K562 treated with DMSO at 1 percent for 4 hours (cell line): ENCODE results near the gene AMY2A. TPM values are rescaled to one million over a fixed set of nuclear protein-coding genes. Genes with fewer than 3 reads are reported as not detected.

Source experiments
- total RNA-seq: library from RNA; unstranded; fragments of 300-600 nt; gene quantifications from 2 replicates; pipeline ENCODE4 v1.2.3, GENCODE V29; 2022; ENCODE audit not compliant: insufficient read depth

Gene AMY2A
- total RNA-seq = not detected in 2 replicates

DNA sequence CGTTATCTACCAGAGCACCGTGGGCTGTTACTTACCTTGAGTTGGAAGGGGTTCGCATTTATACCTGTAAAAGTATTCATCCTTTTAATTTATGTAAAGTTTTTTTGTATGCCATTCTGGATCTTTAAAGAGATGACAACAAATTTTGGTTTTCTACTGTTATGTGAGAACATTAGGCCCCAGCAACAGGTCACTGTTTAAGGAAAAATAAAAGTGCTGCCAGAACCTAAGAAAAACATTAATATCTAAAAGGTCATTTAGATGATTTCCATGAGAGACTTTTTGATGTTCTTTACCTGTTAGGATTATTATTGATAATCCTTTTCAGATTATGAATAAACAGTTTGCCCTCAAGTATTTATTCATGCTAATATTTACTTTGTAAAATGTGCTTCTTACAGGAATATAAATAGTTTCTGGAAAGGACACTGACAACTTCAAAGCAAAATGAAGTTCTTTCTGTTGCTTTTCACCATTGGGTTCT is at the start of gene AMY2A:
Gene AMY2A, plus strand, starts transcription at position 434 of the 484 bp plus-strand sequence. Its CDS starts 14 bp downstream, at position 448.

DNA sequence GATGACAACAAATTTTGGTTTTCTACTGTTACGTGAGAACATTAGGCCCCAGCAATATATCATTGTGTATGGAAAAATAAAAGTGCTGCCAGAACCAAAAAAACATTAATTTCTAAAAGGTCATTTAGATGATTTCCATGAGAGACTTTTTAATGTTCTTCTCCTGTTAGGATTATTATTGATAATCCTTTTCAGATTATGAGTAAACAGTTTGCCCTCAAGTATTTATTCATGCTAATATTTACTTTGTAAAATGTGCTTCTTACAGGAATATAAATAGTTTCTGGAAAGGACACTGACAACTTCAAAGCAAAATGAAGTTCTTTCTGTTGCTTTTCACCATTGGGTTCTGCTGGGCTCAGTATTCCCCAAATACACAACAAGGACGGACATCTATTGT is 45.9 kb upstream of the AMY2A start, which contains the start of gene AMY2B:
Gene AMY2B, plus strand, starts transcription at position 301 of the 400 bp plus-strand sequence. Its CDS starts 14 bp downstream, at position 315.

DNA sequence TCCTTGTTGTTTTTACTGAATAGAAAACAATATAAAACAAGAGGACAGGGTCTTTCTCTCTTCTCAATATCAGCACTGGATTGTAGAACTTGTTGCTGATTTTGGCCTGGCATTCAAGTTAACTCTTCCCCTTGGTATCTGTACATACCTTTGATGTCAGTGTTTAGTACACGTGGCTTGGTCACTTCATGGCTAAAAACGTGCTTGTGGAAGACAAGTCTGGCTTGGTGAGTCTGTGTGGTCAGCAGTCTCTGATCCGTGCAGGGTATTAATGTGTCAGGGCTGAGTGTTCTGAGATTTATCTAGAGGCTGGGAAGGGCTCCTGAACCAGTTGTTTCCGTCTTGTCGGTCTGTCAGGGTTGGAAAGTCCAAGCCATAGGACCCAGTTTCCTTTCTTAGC is 38.2 kb downstream of the AMY2A start, which contains the start of gene AMY1A:
Gene AMY1A, plus strand, starts transcription at position 301 of the 400 bp plus-strand sequence. CDS start 571 bp downstream, outside the sequence.

Other genes starting within 250 kb of the AMY2A start
- gene RNPC3, start 91.7 kb upstream of the AMY2A start, total RNA-seq = 6.1 and 8.7 TPM in 2 replicates
- gene AMY2B, start 45.8 kb upstream of the AMY2A start, total RNA-seq = 0.46 and 3.1 TPM in 2 replicates
- not detected in 2 replicates for gene AMY1A, start 38.3 kb downstream of the AMY2A start, total RNA-seq
- gene AMY1B, start 78.8 kb downstream of the AMY2A start, total RNA-seq = not detected in 2 replicates
- not detected in 2 replicates for gene AMY1C, start 132.5 kb downstream of the AMY2A start, total RNA-seq